G401.6 (cell line): Measurements from ENCODE around the gene ESR1.

Experiments
- FAIRE-seq: peaks from 2 replicates; lab custom pipeline; 2012; peaks lifted over from hg19 to GRCh38; lab: Jason Lieb, UNC

Gene ESR1

DNA sequence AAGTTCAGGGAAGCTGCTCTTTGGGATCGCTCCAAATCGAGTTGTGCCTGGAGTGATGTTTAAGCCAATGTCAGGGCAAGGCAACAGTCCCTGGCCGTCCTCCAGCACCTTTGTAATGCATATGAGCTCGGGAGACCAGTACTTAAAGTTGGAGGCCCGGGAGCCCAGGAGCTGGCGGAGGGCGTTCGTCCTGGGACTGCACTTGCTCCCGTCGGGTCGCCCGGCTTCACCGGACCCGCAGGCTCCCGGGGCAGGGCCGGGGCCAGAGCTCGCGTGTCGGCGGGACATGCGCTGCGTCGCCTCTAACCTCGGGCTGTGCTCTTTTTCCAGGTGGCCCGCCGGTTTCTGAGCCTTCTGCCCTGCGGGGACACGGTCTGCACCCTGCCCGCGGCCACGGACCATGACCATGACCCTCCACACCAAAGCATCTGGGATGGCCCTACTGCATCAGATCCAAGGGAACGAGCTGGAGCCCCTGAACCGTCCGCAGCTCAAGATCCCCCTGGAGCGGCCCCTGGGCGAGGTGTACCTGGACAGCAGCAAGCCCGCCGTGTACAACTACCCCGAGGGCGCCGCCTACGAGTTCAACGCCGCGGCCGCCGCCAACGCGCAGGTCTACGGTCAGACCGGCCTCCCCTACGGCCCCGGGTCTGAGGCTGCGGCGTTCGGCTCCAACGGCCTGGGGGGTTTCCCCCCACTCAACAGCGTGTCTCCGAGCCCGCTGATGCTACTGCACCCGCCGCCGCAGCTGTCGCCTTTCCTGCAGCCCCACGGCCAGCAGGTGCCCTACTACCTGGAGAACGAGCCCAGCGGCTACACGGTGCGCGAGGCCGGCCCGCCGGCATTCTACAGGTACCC is at the start of gene ESR1:
Gene ESR1, plus strand, starts transcription at position 170 of the 858 bp plus-strand sequence. Its CDS starts 231 bp downstream, at position 401.
- no peak for FAIRE-seq

DNA sequence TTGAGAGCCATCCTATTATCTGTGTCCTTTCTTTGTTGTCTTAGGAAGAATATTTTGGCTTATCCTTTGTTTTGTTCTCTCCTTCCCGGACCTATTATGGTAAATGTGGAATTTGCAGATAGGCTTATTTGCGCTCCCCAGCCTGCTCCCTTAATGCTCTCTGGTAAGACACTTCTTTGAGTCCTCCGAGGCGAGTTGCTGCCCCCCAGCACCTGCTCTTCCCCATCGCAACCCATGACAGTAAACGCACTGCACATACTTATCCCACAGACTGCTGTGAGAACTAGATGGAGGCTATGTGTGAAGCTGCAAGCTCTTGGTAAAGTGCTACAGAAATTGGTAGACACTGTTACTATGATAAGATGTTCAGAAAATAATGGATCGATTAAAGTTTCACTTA is 47.0 kb upstream of the ESR1 start:
- FAIRE-seq, result no peak

DNA sequence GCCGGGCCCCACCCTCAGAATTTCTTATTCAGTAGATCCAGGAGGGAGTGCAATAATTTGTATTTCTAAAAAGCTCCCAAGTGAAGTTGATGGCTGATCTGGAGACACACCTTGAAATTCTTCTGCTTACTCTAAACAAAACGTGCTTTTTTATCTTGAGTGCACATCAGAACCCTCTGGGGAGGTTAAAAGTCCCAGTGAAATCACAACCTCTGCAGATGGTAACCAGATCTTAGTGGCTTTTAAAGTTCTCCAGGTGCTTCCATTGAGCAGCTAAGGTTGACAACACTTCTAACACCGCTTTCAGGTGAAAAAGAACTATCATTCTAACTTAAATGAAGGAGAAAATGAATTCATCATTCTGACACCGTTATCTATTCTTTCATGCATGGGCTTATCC is 45.6 kb upstream of the ESR1 start:
- no peak for FAIRE-seq

DNA sequence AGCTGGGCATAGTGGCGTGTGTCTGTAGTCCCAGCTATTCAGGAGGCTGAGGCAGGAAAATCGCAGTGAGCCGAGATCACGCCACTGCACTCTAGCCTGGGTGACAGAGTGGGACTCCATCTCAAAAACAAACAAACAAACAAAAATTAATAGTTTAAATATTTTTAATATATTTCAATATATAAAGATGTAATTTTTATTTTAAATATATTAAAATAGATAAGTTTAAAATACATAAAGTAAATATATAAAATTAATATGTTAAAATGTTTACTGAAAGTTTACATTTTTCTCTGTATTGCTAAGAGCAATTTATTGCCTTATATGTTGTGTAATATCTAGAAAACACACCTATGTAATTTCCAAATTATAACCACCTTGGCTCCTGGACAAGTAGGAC is 44.7 kb upstream of the ESR1 start:
- FAIRE-seq, result peak; percentile 66

DNA sequence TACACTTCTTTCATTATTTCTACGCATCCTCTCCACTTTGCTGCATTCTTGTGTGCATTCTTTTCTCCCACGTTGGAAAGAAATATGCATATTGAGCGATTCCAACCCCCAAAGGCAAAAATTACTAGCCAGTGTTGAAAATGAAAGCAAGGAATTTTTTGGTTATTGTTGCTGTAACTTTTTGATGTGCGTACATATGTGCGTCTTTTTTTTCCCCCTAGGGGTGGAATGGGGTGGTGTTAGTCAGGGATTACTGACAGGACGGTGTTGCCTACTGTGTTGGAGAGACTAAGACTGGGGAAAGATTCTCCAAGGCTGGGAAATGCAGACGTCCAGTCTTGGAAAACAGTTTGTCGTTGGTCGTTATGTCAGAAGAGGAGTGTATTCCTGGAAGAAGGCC is 44.2 kb upstream of the ESR1 start:
- FAIRE-seq, result no peak

DNA sequence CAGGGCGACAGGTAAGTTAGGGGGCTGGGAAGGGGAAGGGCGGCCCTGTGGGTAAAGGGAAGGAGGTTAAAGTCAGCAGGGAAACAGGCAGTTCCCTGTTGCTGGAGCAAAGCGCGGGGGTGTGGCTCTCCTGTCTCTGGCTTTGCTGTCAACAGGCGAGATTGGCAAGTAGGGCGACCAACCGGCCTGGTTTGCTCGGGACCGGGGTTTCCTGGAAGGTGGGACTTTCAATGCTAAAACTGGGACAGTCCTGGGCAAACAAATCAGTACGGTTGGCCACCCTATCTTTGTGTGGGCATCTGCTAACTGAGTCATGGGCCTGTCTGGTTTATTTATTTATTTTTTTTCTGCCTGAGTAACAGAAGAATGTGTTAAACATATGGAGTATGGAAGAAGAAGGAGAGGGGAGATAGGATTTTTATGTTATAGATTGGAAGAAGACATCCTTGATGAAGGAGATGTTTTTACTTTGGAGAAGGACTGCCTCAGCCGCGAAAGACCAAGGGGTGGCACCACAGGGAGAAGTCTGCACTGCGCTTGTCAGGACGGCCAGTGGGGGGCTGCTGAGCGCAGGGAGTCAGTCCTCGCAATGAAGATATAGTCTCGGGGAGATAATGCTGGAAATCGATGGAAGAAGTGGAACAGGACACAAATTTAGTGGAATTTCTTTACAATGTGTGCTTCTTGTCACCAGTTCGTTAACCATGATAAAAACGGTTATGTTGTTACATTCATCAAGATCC is 43.4 kb upstream of the ESR1 start:
- FAIRE-seq, result no peak

DNA sequence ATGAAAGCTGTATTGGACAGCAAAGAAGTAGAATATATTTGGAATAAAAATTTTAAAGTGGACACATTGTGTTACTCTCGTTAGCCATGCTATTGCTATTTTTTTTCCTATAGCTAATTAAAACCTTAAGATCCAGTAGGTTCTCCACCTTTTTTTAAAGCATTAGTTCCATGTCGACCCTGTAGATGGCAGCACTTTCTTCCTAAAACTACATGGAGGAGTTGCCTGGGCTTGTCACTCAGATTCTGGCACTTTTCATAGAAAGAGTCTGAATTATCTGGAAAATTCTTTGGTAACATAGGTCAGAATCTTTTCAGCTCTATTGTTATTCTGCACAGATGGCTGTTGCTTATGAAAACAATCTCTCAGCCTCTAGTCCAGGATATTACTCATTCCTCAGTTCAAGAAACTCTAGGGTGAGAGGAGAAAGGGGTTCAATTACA is 42.0 kb upstream of the ESR1 start:
- peak; percentile 92 for FAIRE-seq

DNA sequence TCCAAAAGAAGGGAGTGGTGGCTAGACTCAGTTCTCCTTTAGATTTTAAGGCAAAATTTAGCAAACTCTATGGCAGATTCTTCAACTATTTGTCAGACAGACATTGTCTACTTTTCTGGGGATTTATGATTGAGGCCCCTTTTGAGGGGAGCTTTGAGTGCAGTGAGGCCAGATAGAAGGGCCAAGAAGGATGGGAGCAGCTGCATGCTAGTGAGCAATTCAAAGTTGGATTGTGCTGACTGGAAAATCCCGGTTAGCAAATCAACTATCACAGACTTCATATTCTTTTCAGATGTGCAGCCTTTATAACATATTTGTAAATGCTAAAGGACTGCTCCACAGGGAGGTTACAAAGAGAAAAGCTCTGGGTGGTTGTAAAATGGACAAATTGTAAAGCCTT is 35.0 kb upstream of the ESR1 start:
- FAIRE-seq, result no peak

- FAIRE-seq, result no peak
Observed at GRCh38 chr6:151773382-151773781, 34.1 kb upstream of the ESR1 start.

DNA sequence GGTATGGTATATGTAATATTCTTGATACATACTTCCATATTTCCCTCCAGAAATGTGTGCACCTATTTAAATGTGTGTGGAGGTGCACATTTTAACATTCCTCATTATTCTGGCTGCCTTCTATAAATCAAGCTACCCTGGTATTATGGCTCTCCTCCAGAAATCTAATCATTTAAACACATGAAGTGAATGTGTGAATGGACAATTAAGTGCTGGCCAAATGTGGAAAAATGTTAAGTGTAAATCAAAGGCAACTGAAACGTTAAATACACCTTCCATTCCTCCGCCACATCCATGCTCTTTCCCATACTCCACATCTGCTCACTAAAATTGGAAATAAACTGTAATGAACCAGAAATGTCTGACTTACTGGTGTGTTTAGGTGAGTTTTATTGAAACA is 24.9 kb upstream of the ESR1 start:
- FAIRE-seq, result no peak

DNA sequence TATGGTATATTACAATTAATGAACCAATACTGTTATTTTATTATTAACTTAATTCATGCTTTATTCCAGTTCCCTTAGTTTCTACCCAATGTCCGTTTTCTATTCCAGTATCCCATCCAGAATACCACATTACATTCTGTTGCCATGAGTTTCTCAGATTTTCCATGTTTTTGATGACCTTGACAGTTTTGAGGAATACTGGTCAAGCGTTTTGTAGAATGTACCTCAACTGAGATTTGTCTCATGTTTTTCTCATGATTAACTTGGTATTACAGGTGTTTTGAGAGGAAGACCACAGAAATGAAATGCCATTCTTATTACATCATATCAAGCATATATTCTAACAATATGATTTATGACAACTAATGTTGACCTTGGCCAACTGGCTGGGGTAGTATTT is 23.8 kb upstream of the ESR1 start:
- no peak for FAIRE-seq

DNA sequence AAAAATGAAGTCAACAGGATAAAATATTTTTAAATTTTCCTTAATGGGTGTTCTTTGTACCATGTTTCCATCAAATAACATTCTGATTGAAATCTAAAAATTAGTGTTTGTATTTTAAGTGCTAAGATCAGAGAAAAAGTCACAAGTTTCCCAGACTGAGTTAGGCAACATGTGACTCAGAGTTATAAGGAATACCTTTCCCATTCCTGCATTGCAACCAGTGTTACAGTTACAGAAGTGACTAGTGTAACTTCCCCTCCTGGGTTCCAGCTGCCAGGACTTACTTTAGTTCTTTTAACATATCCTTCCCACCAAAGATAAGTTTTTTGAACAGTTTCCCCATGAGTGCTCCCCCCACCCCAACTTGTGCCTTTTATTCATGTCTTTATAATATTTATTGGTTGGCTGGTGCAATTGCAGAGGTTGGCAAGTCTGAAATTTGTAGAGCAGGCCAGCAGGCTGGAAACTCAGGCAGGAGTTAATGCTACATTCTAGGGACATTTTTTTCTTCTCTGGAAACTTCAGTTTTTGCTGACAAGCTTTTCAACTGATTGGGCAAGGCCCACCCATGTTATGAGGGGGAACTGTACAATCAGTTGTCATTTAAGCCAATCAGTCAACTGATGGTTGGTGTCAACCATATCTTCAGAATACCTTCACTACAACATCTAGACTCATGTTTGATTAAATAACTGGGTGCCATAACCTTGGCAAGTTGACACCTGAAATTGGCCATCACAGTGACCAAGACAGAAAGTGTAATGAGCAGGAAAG is 22.9 kb upstream of the ESR1 start:
- no peak for FAIRE-seq

GRCh38 chr6:151796842-151797530 is 10.5 kb upstream of the ESR1 start:
- no peak for FAIRE-seq

GRCh38 chr6:151803743-151804142 is 3.7 kb upstream of the ESR1 start:
- FAIRE-seq, result no peak

- FAIRE-seq, result no peak
Observed at GRCh38 chr6:151804585-151805285, 2.7 kb upstream of the ESR1 start.

DNA sequence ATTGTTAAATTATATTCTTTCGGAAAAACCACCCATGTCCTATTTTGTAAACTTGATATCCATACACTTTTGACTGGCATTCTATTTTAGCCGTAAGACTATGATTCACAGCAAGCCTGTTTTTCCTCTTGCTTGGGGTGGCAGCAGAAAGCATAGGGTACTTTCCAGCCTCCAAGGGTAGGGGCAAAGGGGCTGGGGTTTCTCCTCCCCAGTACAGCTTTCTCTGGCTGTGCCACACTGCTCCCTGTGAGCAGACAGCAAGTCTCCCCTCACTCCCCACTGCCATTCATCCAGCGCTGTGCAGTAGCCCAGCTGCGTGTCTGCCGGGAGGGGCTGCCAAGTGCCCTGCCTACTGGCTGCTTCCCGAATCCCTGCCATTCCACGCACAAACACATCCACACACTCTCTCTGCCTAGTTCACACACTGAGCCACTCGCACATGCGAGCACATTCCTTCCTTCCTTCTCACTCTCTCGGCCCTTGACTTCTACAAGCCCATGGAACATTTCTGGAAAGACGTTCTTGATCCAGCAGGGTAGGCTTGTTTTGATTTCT is 2.1 kb upstream of the ESR1 start:
- FAIRE-seq, result no peak

DNA sequence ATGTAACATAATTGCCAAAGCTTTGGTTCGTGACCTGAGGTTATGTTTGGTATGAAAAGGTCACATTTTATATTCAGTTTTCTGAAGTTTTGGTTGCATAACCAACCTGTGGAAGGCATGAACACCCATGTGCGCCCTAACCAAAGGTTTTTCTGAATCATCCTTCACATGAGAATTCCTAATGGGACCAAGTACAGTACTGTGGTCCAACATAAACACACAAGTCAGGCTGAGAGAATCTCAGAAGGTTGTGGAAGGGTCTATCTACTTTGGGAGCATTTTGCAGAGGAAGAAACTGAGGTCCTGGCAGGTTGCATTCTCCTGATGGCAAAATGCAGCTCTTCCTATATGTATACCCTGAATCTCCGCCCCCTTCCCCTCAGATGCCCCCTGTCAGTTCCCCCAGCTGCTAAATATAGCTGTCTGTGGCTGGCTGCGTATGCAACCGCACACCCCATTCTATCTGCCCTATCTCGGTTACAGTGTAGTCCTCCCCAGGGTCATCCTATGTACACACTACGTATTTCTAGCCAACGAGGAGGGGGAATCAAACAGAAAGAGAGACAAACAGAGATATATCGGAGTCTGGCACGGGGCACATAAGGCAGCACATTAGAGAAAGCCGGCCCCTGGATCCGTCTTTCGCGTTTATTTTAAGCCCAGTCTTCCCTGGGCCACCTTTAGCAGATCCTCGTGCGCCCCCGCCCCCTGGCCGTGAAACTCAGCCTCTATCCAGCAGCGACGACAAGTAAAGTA is 547 bp upstream of the ESR1 start:
- no peak for FAIRE-seq

DNA sequence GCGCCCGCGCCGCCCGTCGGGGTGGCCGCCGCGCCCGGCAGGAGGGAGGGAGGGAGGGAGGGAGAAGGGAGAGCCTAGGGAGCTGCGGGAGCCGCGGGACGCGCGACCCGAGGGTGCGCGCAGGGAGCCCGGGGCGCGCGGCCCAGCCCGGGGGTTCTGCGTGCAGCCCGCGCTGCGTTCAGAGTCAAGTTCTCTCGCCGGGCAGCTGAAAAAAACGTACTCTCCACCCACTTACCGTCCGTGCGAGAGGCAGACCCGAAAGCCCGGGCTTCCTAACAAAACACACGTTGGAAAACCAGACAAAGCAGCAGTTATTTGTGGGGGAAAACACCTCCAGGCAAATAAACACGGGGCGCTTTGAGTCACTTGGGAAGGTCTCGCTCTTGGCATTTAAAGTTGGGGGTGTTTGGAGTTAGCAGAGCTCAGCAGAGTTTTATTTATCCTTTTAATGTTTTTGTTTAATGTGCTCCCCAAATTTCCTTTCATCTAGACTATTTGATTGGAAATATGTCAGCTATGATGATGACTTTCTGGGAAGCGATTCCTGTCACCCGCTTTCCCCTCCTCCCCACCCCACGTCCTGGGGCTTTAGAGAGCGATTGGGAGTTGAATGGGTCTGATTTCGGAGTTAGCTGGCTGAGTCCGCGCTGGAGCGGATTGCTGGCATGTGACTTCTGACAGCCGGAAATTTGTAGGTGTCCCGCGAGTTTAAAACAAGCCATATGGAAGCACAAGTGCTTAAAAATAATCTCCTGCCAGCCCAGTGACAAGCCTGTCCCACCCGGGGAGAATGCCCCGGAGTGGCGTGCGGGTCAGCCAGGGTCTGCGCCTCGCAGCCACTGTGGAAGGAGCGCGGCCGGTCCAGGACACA is 1.1 kb downstream of the ESR1 start:
- no peak for FAIRE-seq

- no peak for FAIRE-seq
Observed at GRCh38 chr6:151811081-151811480, 3.6 kb downstream of the ESR1 start.
